ENCODE results near the gene DEFB124. TPM values are rescaled to one million over a fixed set of nuclear protein-coding genes. Genes with fewer than 3 reads are reported as not detected.

The DEFB124 gene
- total RNA-seq, 1 donor from 2014 or later: not detected

GRCh38 chr20:31454361-31454760, 20.6 kb downstream of the DEFB124 start:
- TF ChIP-seq CTCF (IDR thresholded peaks at IDR 0.05; ENCODE audit: partially characterized antibody, unreplicated experiment): no peak
- Mint-ChIP-seq H3K4me1 (ENCODE audit: low read depth, unreplicated experiment) (no peaks in the 10 kb centered on the region), H3K4me3 (ENCODE audit: unreplicated experiment) (no peak overlapping the region), H3K27me3 (ENCODE audit: unreplicated experiment) (peaks cover 2% of the 10 kb centered on the region), H3K27ac (ENCODE audit: unreplicated experiment) (no peak overlapping the region), H3K9me3 (ENCODE audit: unreplicated experiment) (peaks cover 5% of the 10 kb centered on the region), H3K36me3 (ENCODE audit: unreplicated experiment) (no peaks in the 10 kb centered on the region)
- no peak for DNase-seq

GRCh38 chr20:31452575-31452974, 22.4 kb downstream of the DEFB124 start:
- Mint-ChIP-seq H3K27ac (ENCODE audit: unreplicated experiment) (no peak overlapping the region), H3K27me3 (ENCODE audit: unreplicated experiment) (peaks cover 2% of the 10 kb centered on the region), H3K9me3 (ENCODE audit: unreplicated experiment) (peaks cover 5% of the 10 kb centered on the region), H3K4me1 (ENCODE audit: low read depth, unreplicated experiment) (no peaks in the 10 kb centered on the region), H3K36me3 (ENCODE audit: unreplicated experiment) (no peaks in the 10 kb centered on the region), H3K4me3 (ENCODE audit: unreplicated experiment) (no peak overlapping the region)
- DNase-seq: no peak
- TF ChIP-seq CTCF (IDR thresholded peaks at IDR 0.05; ENCODE audit: partially characterized antibody, unreplicated experiment): no peak

- DNase-seq: no peak
- Mint-ChIP-seq H3K27ac (ENCODE audit: unreplicated experiment) (no peak overlapping the region), H3K27me3 (ENCODE audit: unreplicated experiment) (peaks cover 2% of the 10 kb centered on the region), H3K36me3 (ENCODE audit: unreplicated experiment) (no peaks in the 10 kb centered on the region), H3K4me1 (ENCODE audit: low read depth, unreplicated experiment) (no peaks in the 10 kb centered on the region), H3K9me3 (ENCODE audit: unreplicated experiment) (peaks cover 4% of the 10 kb centered on the region), H3K4me3 (ENCODE audit: unreplicated experiment) (no peak overlapping the region)
- TF ChIP-seq CTCF (IDR thresholded peaks at IDR 0.05; ENCODE audit: partially characterized antibody, unreplicated experiment): no peak
These were observed 25.2 kb downstream of the DEFB124 start for GRCh38 chr20:31449511-31450414.

GRCh38 chr20:31446084-31446819, 28.7 kb downstream of the DEFB124 start:
- Mint-ChIP-seq H3K4me3 (ENCODE audit: unreplicated experiment) (no peak overlapping the region), H3K9me3 (ENCODE audit: unreplicated experiment) (peaks cover 8% of the 10 kb centered on the region), H3K4me1 (ENCODE audit: low read depth, unreplicated experiment) (no peaks in the 10 kb centered on the region), H3K36me3 (ENCODE audit: unreplicated experiment) (no peaks in the 10 kb centered on the region), H3K27ac (ENCODE audit: unreplicated experiment) (no peak overlapping the region), H3K27me3 (ENCODE audit: unreplicated experiment) (peaks cover 2% of the 10 kb centered on the region)
- no peak for TF ChIP-seq CTCF (IDR thresholded peaks at IDR 0.05; ENCODE audit: partially characterized antibody, unreplicated experiment)
- no peak for DNase-seq

All from glutamatergic neuron (in vitro differentiated cells).